WERI-Rb-1 (cell line): ENCODE results near the gene CD83.

ENCODE experiments used
- DNase-seq: peaks from one replicate; pipeline ENCODE4 v3.0.0-alpha.2; 2020
- H3K27ac ChIP-seq: fragments of 250-450 bp; sonication (Bioruptor Pico); 2 replicates; pipeline ENCODE4 v1.5.1; 2020; ENCODE audit warnings: mild to moderate bottlenecking, moderate library complexity
- H3K27me3 ChIP-seq: fragments of 250-450 bp; sonication (Bioruptor Pico); 2 replicates; pipeline ENCODE4 v1.5.1; 2021; ENCODE audit warnings: mild to moderate bottlenecking, low read depth, moderate library complexity; ENCODE audit not compliant: insufficient read depth, severe bottlenecking
- H3K36me3 ChIP-seq: fragments of 250-450 bp; sonication (Bioruptor Pico); 2 replicates; pipeline ENCODE4 v1.5.1; 2020; ENCODE audit warnings: mild to moderate bottlenecking, moderate library complexity
- H3K4me3 ChIP-seq: 2 replicates; pipeline ENCODE4 v1.5.1; 2011; ENCODE audit warnings: low read depth, mild to moderate bottlenecking, control low read depth, low read length
- H3K9me3 ChIP-seq: fragments of 250-450 bp; sonication (Bioruptor Pico); 2 replicates; pipeline ENCODE4 v1.5.1; 2021; ENCODE audit warnings: mild to moderate bottlenecking, moderate library complexity; ENCODE audit not compliant: severe bottlenecking
- TF ChIP-seq, protein P1 (sequence below): IDR thresholded peaks from 2 replicates; pipeline ENCODE4 v1.5.1; 2011; ENCODE audit warnings: low read depth, mild to moderate bottlenecking, control low read depth, inconsistent platforms, low read length

CD83 gene

DNA sequence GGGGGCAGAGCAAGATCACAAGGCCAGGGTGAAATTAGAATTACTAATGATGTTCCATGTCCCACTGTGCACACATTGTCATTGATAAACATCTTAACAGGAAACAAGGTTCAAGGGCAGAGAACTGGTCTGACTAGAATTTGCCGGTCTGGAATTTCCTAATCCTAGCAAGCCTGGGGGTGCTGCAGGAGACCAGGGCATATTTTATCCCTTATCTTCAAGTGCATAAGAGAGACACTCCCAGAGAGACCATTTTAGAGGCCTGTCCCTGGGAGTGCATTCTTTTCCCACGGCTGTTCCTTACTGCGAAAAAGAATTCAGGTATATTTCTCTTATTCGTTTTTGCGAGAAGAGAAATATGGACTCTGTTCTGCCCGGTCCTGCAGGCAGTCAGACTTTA is 41.5 kb downstream of the CD83 start:
- Histone ChIP-seq H3K9me3 (peaks cover 3% of the 10 kb centered on the region), H3K27me3 (no peaks in the 10 kb centered on the region), H3K4me3 (no peak overlapping the region), H3K36me3 (no peaks in the 10 kb centered on the region), H3K27ac (no peak overlapping the region)
- no peak for DNase-seq
- TF ChIP-seq, protein P1, sequence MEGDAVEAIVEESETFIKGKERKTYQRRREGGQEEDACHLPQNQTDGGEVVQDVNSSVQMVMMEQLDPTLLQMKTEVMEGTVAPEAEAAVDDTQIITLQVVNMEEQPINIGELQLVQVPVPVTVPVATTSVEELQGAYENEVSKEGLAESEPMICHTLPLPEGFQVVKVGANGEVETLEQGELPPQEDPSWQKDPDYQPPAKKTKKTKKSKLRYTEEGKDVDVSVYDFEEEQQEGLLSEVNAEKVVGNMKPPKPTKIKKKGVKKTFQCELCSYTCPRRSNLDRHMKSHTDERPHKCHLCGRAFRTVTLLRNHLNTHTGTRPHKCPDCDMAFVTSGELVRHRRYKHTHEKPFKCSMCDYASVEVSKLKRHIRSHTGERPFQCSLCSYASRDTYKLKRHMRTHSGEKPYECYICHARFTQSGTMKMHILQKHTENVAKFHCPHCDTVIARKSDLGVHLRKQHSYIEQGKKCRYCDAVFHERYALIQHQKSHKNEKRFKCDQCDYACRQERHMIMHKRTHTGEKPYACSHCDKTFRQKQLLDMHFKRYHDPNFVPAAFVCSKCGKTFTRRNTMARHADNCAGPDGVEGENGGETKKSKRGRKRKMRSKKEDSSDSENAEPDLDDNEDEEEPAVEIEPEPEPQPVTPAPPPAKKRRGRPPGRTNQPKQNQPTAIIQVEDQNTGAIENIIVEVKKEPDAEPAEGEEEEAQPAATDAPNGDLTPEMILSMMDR = no peak

DNA sequence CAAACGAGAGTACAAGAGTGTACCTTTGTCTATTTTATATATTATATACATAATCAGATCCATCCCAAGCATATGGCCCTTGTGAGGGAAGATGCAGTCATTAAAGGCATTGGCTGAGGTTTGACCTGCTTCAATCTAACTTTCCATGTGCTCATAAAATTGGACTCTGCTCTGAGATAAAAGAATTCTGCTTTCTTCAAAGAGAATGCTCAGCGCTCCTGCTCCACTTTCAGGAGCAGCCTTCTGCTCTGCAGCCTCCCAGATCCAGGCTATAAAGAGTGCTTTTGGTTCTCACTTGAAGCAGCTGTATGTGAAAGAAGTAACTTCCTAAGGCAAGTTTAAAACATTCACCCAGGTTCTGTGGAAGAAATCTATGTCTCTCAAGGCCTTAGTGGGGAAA is 45.3 kb downstream of the CD83 start:
- Histone ChIP-seq H3K36me3 (no peaks in the 10 kb centered on the region), H3K27me3 (no peaks in the 10 kb centered on the region), H3K4me3 (no peak overlapping the region), H3K9me3 (peaks cover 3% of the 10 kb centered on the region), H3K27ac (no peak overlapping the region)
- TF ChIP-seq, protein P1 = no peak
- no peak for DNase-seq

DNA sequence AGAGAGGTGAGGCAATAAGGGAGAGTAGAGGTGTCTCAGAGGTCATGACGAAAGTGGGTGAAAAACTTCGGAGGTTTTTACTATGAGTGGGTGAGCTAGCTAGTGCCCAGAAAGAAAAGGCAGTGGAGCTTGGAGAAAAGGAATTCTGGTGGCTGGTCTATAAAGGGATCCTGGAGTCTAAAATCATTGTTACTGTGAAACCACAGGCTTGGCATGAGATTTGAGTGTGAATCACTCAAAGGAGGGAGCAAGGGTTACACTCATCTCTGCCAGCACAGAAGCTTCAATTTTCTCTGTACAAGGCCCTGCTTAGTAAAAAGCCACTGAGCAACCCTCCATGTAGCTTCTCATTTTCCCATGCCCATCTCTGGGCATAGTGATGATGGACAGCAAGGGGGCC is 47.5 kb downstream of the CD83 start:
- H3K4me3 ChIP-seq = no peak overlapping the region
- no peaks in the 10 kb centered on the region for H3K36me3 ChIP-seq
- H3K27me3 ChIP-seq = no peaks in the 10 kb centered on the region
- DNase-seq = no peak
- no peak overlapping the region for H3K27ac ChIP-seq
- TF ChIP-seq, protein P1 = no peak
- peaks cover 11% of the 10 kb centered on the region for H3K9me3 ChIP-seq

DNA sequence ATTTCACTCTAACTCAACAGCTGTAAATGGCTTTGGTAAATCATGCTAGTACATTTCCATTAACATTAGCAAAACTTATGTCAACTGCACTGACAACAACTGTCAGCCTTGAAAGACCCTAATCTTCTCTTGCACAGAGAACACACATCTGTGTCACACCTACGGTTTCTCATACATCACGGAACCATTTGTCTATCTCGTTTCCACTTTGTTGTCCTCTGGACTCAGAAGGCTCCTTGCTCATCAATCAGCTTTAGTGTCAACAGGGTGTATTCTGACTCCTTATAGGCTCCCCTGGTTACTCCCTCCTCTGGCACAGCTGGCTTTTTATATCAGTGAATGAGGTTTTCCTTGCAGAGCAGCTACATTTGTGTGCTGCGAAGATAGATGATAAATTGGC is 49.3 kb downstream of the CD83 start:
- TF ChIP-seq, protein P1 = no peak
- no peaks in the 10 kb centered on the region for H3K36me3 ChIP-seq
- peaks cover 18% of the 10 kb centered on the region for H3K9me3 ChIP-seq
- no peak overlapping the region for H3K27ac ChIP-seq
- H3K27me3 ChIP-seq = no peaks in the 10 kb centered on the region
- no peak for DNase-seq
- no peak overlapping the region for H3K4me3 ChIP-seq

DNA sequence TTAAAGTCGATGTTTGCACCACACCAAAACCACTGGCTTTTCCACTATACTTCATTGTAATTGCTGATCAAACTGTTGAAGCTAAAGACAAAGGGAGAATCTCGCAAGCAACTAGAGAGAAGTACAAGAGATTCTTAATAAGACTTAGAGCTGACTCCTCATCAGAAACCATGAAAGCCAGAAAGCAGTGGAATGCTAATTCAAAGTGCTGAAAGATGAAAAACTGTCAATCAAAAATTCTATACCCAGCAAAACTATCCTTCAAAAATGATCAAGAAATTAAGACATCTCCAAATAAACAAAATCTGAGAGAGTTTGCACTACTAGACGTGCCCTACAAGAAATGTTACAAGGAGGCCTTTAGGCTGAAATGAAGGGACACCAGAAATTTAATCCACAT is 52.6 kb downstream of the CD83 start:
- no peak overlapping the region for H3K4me3 ChIP-seq
- peaks cover 23% of the 10 kb centered on the region for H3K9me3 ChIP-seq
- DNase-seq = no peak
- no peak overlapping the region for H3K27ac ChIP-seq
- H3K36me3 ChIP-seq = no peaks in the 10 kb centered on the region
- H3K27me3 ChIP-seq = no peaks in the 10 kb centered on the region
- TF ChIP-seq, protein P1 = no peak

DNA sequence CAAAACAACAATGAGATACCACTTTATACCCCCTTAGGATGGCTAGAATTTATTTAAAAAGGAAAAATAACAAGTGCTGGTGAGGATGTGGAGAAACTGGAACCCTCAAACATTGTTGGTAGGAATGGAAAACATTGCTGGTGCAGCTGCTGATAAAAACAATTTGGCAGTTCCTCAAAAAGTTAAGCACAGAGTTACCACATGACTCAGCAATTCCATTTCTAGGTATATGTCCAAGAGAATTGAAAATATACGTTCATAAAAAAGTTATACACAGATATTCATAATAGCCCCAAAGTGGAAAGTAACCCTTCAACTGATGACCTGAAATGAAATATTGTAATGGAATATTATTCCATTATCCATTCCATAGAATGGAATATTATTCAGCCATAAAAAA is 55.0 kb downstream of the CD83 start:
- Histone ChIP-seq H3K27ac (no peak overlapping the region), H3K36me3 (no peaks in the 10 kb centered on the region), H3K27me3 (no peaks in the 10 kb centered on the region), H3K4me3 (no peak overlapping the region), H3K9me3 (peaks cover 23% of the 10 kb centered on the region)
- TF ChIP-seq, protein P1 = no peak
- DNase-seq = no peak
